Activated T-cell treated with anti-CD3 and anti-CD28 coated beads, Interleukin-2, amount 50 U/mL, for 24 hours (primary cell): ENCODE data around the gene GEMIN4.
"Not testable (repeated sequence)": the region's sequence is repeated elsewhere in the genome, so short reads cannot be mapped to it uniquely, and the experiment has no call there.

Source experiments
- DNase-seq: peaks from one replicate; pipeline ENCODE4 v3.0.0-alpha.2; 2020
- H3K27ac Mint-ChIP-seq: 2 replicates; pipeline ENCODE4 v1.8.0; 2020; ENCODE audit warnings: mild to moderate bottlenecking, mixed read lengths
- H3K27me3 Mint-ChIP-seq: 2 replicates; pipeline ENCODE4 v1.8.0; 2020; ENCODE audit warnings: mixed read lengths
- H3K36me3 Mint-ChIP-seq: 2 replicates; pipeline ENCODE4 v1.8.0; 2020; ENCODE audit warnings: low read depth, mixed read lengths
- H3K4me1 Mint-ChIP-seq: 2 replicates; pipeline ENCODE4 v1.8.0; 2020; ENCODE audit warnings: low read depth, mixed read lengths
- H3K4me3 Mint-ChIP-seq: 2 replicates; pipeline ENCODE4 v1.8.0; 2020; ENCODE audit warnings: mild to moderate bottlenecking, moderate library complexity, mixed read lengths
- H3K9me3 Mint-ChIP-seq: 2 replicates; pipeline ENCODE4 v1.8.0; 2020; ENCODE audit warnings: mixed read lengths

The GEMIN4 gene

GRCh38 chr17:755319-755961, 3.4 kb upstream of the GEMIN4 start:
- H3K9me3 Mint-ChIP-seq, H3K4me3 Mint-ChIP-seq, DNase-seq, H3K27me3 Mint-ChIP-seq, H3K27ac Mint-ChIP-seq: not testable (repeated sequence)
- H3K4me1 Mint-ChIP-seq, result peaks cover 22% of the 10 kb centered on the region
- peaks cover 56% of the 10 kb centered on the region for H3K36me3 Mint-ChIP-seq

GRCh38 chr17:753418-753817, 1.4 kb upstream of the GEMIN4 start:
- H3K9me3 Mint-ChIP-seq, result peaks cover 4% of the 10 kb centered on the region
- peak overlapping the region; percentile 5 for H3K27ac Mint-ChIP-seq
- peaks cover 37% of the 10 kb centered on the region for H3K4me1 Mint-ChIP-seq
- H3K4me3 Mint-ChIP-seq, result peak overlapping the region; percentile 24
- DNase-seq, result no peak
- H3K27me3 Mint-ChIP-seq, result no peaks in the 10 kb centered on the region
- peaks cover 54% of the 10 kb centered on the region for H3K36me3 Mint-ChIP-seq

DNA sequence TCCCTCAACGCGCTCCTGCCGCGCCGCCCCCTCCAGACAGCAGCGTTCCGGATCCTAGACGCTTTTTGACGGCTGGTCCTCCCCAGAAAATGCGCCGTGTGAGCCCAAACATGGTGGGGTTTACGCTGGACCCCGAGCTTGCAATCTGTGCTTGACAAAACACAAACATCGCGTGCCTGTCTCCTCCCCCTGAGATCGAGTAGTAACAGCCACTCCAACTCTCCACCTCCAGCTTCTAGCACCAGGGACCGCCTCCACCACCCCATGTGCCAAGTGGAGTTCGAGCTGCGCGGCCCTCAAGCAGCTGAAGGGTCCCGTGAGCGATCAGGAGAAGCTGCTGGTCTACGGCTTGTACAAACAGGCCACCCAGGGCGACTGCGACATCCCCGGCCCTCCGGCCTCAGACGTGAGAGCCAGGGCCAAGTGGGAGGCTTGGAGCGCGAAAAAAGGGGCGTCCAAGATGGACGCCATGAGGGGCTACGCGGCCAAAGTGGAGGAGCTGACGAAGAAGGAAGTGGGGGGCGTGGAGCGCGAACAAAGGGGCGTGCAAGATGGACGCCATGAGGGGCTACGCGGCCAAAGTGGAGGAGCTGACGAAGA, 656 bp upstream of the GEMIN4 start:
- Mint-ChIP-seq H3K9me3 (peaks cover 4% of the 10 kb centered on the region), H3K36me3 (peaks cover 57% of the 10 kb centered on the region), H3K4me1 (peaks cover 43% of the 10 kb centered on the region), H3K27me3 (no peaks in the 10 kb centered on the region), H3K27ac (peak overlapping the region; percentile 98), H3K4me3 (peak overlapping the region; percentile 99)
- DNase-seq, result no peak

DNA sequence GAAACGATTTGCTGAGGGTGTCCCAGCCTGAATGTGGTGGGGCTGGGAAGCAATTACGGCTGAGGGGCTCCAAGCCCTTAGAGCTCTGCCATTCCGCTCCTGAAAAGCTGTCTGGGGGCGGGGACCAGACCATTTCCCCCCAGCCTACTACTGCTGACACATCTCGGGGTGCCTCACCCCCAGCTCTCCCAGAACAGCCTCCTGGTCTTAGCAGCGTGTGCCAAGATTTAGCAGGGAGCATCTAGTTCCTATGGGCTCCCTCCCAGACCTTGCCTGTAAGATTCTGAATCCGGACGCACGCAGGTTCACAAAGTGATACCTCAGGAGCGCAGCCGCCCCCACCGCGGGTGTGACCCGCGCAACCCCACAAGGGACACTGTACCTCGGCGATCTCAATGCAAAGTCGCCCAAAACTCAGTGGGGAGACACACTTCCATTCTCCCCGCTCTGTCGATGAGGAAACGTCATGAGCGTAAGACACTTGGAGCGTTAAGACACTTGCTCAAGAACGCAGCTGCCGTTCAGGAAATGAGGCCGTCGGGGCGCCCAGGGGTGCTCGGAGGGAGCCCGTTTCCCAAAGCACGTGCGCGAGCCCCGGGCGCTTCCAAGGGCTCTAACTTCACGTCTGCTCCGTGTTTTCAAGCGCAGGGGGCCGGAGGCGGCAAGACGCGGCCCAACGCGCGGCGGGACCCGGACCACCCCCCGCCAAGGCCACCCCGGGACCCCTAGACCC, 629 bp downstream of the GEMIN4 start:
- peaks cover 60% of the 10 kb centered on the region for H3K36me3 Mint-ChIP-seq
- DNase-seq, result no peak
- no peaks in the 10 kb centered on the region for H3K27me3 Mint-ChIP-seq
- H3K4me1 Mint-ChIP-seq, result peaks cover 43% of the 10 kb centered on the region
- H3K9me3 Mint-ChIP-seq, result peaks cover 4% of the 10 kb centered on the region
- peak overlapping the region; percentile 98 for H3K27ac Mint-ChIP-seq
- peak overlapping the region; percentile 99 for H3K4me3 Mint-ChIP-seq

DNA sequence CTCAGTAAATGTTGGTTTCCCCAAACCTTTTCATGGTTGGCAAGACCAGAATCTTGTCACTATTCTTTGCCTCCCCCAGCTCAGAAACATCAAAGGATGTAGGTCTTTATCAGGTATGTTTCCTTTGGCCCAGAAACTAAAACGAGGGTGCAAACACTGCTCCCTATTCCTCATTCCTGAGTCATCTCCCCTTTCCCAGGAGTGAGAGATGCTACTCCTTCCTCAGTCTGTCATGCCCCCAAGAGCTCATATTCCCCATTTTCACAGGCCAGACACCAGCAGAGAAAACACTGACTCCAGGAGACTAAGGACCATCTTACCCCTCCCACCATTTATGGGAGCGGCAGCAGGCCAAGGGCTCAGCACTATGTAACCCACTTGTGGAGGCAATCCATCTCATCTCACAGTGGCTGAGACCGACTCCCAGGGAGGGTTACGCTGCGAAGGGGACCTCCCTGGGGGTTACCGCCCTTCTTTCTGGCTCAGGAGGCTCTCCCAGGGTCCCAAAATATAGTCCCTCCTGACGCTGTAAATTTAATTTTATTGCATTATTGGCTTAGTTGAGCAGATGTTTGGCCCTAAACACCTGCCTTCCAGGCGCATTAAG, 1.5 kb downstream of the GEMIN4 start:
- peaks cover 60% of the 10 kb centered on the region for H3K36me3 Mint-ChIP-seq

DNA sequence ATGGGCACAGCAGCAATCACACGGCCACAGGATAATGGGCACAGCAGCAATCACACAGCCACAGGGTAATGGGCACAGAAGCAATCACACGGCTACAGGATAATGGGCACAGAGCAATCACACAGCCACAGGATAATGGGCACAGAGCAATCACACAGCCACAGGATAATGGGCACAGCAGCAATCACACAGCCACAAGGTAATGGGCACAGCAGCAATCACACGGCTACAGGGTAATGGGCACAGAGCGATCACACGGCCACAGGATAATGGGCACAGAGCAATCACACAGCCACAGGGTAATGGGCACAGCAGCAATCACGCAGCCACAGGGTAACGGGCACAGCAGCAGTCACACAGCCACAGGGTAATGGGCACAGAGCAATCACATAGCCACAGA, 2.7 kb downstream of the GEMIN4 start:
- Mint-ChIP-seq H3K27ac (peak overlapping the region; percentile 82), H3K4me1 (peaks cover 43% of the 10 kb centered on the region), H3K36me3 (peaks cover 70% of the 10 kb centered on the region), H3K4me3 (peak overlapping the region; percentile 99)
- not testable (repeated sequence) for DNase-seq, H3K9me3 Mint-ChIP-seq, H3K27me3 Mint-ChIP-seq

More for the DNA sequence above, 1.5 kb downstream of the GEMIN4 start:
- H3K4me1 Mint-ChIP-seq, result peaks cover 43% of the 10 kb centered on the region
- H3K27me3 Mint-ChIP-seq, result no peaks in the 10 kb centered on the region
- peak overlapping the region; percentile 98 for H3K27ac Mint-ChIP-seq
- H3K4me3 Mint-ChIP-seq, result peak overlapping the region; percentile 99
- DNase-seq, result no peak
- H3K9me3 Mint-ChIP-seq, result peaks cover 4% of the 10 kb centered on the region

GRCh38 chr17:748604-749003, 3.5 kb downstream of the GEMIN4 start:
- H3K4me3 Mint-ChIP-seq, H3K27me3 Mint-ChIP-seq, H3K9me3 Mint-ChIP-seq, H3K27ac Mint-ChIP-seq, DNase-seq: not testable (repeated sequence)
- Mint-ChIP-seq H3K4me1 (peaks cover 45% of the 10 kb centered on the region), H3K36me3 (peaks cover 77% of the 10 kb centered on the region)

DNA sequence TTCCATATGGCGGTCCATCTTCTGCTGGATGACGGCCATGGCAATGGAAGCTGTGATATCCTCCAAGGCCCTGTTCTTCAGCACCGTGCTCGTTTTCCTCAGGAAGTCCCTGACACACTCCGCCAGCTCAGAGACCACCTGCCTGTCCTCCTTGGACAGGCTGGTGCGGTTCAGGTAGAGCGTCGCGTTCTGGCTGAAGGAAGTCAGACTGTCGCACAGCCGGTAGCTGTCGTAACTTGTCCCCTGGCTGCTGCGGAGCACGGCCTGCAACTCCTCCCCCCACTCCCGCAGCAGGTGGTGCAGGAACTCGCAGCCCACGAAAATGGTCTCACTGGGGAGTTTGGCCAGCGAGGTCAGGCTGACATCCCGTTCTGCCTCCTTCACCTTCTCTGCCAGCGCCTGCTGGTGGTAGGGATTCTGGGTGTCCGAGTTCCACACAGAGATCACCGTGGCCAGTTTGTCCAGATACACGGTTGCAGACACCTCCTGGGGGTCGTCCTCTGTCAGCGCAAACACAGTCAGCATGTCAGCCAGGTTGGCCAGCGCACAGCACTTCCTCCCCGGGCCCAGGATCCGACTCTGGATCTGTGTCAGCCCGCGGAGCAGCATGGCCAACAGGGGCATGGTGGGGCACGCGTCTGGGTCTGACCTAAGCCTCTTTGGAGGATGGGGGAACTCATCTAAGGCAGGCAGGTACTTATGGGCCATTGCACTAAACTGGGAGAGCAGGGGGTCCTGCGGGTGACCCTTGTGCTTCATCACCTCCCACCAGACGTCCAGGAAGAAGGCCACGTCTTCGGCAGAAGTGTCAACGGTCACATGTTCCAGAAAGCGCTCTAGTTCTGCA, 5.1 kb downstream of the GEMIN4 start:
- H3K4me1 Mint-ChIP-seq, result peaks cover 40% of the 10 kb centered on the region
- no peak overlapping the region for H3K27ac Mint-ChIP-seq
- peaks cover 4% of the 10 kb centered on the region for H3K9me3 Mint-ChIP-seq
- peaks cover 91% of the 10 kb centered on the region for H3K36me3 Mint-ChIP-seq
- DNase-seq, result no peak
- no peak overlapping the region for H3K4me3 Mint-ChIP-seq
- no peaks in the 10 kb centered on the region for H3K27me3 Mint-ChIP-seq

- peaks cover 94% of the 10 kb centered on the region for H3K36me3 Mint-ChIP-seq
- no peak overlapping the region for H3K4me3 Mint-ChIP-seq
- no peak for DNase-seq
- no peak overlapping the region for H3K27ac Mint-ChIP-seq
- H3K9me3 Mint-ChIP-seq, result peaks cover 4% of the 10 kb centered on the region
- H3K27me3 Mint-ChIP-seq, result no peaks in the 10 kb centered on the region
- peaks cover 41% of the 10 kb centered on the region for H3K4me1 Mint-ChIP-seq
These were observed 5.9 kb downstream of the GEMIN4 start for GRCh38 chr17:746181-746580.

- H3K36me3 Mint-ChIP-seq, result peaks cover 95% of the 10 kb centered on the region
- peaks cover 4% of the 10 kb centered on the region for H3K9me3 Mint-ChIP-seq
These were observed 6.7 kb downstream of the GEMIN4 start for GRCh38 chr17:745406-745805.

DNA sequence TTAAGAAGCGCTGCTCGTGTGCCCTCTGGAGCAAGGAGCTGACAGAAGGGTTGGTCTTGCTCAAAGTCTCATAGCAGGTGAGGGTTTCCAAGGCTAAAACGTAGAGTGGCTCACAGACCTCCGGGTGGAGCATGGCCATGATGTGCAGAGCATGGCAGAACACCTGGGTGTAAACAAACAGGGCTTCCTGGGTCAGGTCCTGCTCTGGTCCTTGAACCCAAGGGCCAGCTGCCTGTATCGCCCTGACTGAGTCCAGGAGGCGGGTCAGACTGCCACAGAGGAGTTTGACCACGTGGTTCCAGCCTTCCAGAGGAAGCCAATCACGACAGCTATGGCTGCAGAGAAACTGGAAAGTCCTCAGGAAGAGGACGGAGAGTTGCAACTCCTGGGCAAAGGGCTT, 7.1 kb downstream of the GEMIN4 start:
- peaks cover 95% of the 10 kb centered on the region for H3K36me3 Mint-ChIP-seq
- H3K27me3 Mint-ChIP-seq, result no peaks in the 10 kb centered on the region
- H3K4me1 Mint-ChIP-seq, result peaks cover 41% of the 10 kb centered on the region
- peaks cover 4% of the 10 kb centered on the region for H3K9me3 Mint-ChIP-seq
- no peak for DNase-seq
- H3K4me3 Mint-ChIP-seq, result no peak overlapping the region
- H3K27ac Mint-ChIP-seq, result peak overlapping the region; percentile 5

More at GRCh38 chr17:745406-745805, 6.7 kb downstream of the GEMIN4 start:
- no peak for DNase-seq
- peaks cover 41% of the 10 kb centered on the region for H3K4me1 Mint-ChIP-seq
- peak overlapping the region; percentile 5 for H3K27ac Mint-ChIP-seq
- H3K4me3 Mint-ChIP-seq, result no peak overlapping the region
- no peaks in the 10 kb centered on the region for H3K27me3 Mint-ChIP-seq

- H3K36me3 Mint-ChIP-seq, result peaks cover 95% of the 10 kb centered on the region
- no peaks in the 10 kb centered on the region for H3K9me3 Mint-ChIP-seq
- no peaks in the 10 kb centered on the region for H3K27me3 Mint-ChIP-seq
- DNase-seq, result no peak
- peaks cover 30% of the 10 kb centered on the region for H3K4me1 Mint-ChIP-seq
- peak overlapping the region; percentile 61 for H3K27ac Mint-ChIP-seq
- no peak overlapping the region for H3K4me3 Mint-ChIP-seq
These were observed 8.9 kb downstream of the GEMIN4 start for GRCh38 chr17:743139-743538.

GRCh38 chr17:742147-742793, 9.8 kb downstream of the GEMIN4 start:
- DNase-seq, result no peak
- H3K4me3 Mint-ChIP-seq, result no peak overlapping the region
- H3K4me1 Mint-ChIP-seq, result peaks cover 28% of the 10 kb centered on the region
- H3K36me3 Mint-ChIP-seq, result peaks cover 93% of the 10 kb centered on the region
- H3K9me3 Mint-ChIP-seq, result no peaks in the 10 kb centered on the region
- H3K27me3 Mint-ChIP-seq, result no peaks in the 10 kb centered on the region
- no peak overlapping the region for H3K27ac Mint-ChIP-seq
